GM18868 (cell line): ENCODE data around the gene PPL.
A peak's percentile ranks its signal among the peaks of the same experiment; 100 is the strongest.
"Not testable (repeated sequence)": the region's sequence is repeated elsewhere in the genome, so short reads cannot be mapped to it uniquely, and the experiment has no call there.

Experiments used
- ATAC-seq: cut with Tn5 transposase; IDR thresholded peaks from one replicate; pipeline ENCODE4 v1.9.1; 2021; ENCODE audit warnings: mild to moderate bottlenecking, moderate library complexity; ENCODE audit not compliant: unreplicated experiment

The PPL gene, protein sequence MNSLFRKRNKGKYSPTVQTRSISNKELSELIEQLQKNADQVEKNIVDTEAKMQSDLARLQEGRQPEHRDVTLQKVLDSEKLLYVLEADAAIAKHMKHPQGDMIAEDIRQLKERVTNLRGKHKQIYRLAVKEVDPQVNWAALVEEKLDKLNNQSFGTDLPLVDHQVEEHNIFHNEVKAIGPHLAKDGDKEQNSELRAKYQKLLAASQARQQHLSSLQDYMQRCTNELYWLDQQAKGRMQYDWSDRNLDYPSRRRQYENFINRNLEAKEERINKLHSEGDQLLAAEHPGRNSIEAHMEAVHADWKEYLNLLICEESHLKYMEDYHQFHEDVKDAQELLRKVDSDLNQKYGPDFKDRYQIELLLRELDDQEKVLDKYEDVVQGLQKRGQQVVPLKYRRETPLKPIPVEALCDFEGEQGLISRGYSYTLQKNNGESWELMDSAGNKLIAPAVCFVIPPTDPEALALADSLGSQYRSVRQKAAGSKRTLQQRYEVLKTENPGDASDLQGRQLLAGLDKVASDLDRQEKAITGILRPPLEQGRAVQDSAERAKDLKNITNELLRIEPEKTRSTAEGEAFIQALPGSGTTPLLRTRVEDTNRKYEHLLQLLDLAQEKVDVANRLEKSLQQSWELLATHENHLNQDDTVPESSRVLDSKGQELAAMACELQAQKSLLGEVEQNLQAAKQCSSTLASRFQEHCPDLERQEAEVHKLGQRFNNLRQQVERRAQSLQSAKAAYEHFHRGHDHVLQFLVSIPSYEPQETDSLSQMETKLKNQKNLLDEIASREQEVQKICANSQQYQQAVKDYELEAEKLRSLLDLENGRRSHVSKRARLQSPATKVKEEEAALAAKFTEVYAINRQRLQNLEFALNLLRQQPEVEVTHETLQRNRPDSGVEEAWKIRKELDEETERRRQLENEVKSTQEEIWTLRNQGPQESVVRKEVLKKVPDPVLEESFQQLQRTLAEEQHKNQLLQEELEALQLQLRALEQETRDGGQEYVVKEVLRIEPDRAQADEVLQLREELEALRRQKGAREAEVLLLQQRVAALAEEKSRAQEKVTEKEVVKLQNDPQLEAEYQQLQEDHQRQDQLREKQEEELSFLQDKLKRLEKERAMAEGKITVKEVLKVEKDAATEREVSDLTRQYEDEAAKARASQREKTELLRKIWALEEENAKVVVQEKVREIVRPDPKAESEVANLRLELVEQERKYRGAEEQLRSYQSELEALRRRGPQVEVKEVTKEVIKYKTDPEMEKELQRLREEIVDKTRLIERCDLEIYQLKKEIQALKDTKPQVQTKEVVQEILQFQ (N-terminal part only)

DNA sequence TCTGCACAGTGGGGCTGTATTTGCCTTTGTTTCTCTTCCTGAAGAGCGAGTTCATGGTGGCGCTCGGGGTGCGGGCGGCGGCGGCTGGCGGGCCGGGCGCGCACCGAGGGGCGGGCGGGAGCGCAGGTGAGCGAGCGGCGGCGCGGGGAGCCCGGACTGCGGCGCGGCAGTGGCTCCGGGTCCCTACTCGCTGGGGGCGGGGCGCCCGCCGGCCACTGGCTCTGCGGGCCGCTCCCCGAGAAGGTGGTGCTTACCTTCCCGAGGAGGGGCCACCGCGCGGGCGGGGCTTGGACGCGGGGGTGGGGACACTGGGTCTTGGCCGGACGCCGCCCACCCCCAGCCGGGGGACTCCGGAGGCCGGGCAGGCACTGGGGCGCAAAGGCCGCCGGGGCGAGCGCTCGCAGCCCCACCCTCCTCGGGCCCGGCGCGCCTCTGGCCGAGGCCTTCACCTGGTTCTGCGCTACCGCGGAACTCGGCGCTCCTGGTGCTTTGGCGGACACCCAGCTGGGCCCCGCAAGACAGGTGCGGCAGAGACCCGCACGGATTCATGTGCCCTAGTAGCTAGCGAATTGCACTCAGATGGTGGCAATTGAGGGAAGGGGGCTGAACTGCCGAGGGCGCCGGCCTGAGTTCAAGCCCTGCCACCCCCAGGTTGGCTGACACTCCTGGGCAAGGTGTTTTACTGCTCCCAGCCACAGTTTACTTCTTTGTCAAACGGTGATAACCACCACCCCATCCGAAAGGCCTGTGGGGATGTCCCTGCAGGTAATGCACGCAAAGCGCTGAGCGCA lies at the start of gene PPL:
TSS of gene PPL (minus strand) at position 158 of the 791 bp plus-strand sequence. CDS start at position 55, 103 bp downstream.
- no peak for ATAC-seq

DNA sequence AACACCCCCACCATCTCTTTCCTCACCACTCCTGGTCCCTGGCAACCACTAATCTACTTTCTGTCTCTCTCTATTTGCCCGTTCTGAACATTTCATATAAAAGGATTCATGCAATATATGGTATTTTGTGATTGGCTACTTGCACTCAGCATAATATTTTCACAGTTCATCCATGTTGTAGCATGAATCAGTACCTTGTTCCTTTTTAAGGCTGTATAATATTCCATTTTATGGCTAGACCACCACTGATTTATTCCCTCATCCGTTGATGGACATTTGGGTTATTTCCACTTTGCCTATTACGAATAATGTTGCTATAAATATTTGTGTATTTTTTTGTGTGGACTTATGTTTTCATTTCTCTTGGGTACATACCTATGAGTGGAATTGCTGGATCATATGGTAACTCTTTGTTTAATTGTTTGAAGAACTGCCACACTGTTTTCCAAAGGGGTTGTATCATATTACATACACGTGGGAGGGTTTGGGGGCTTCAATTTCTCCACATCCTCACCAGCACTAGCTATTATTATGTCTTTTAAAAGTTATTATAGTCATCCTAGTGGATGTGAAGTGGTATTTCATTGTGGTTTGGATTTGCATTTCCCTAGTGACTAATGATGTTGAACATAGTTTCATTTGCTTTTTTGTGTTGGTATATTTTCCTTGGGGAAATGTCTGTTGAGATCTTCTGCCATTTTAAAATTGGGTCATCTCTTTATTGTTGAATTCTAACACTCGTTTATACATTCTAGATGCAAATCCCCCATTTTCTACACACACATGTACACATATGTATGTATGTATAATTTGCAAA lies 47.4 kb upstream of the PPL start:
- ATAC-seq, result no peak

DNA sequence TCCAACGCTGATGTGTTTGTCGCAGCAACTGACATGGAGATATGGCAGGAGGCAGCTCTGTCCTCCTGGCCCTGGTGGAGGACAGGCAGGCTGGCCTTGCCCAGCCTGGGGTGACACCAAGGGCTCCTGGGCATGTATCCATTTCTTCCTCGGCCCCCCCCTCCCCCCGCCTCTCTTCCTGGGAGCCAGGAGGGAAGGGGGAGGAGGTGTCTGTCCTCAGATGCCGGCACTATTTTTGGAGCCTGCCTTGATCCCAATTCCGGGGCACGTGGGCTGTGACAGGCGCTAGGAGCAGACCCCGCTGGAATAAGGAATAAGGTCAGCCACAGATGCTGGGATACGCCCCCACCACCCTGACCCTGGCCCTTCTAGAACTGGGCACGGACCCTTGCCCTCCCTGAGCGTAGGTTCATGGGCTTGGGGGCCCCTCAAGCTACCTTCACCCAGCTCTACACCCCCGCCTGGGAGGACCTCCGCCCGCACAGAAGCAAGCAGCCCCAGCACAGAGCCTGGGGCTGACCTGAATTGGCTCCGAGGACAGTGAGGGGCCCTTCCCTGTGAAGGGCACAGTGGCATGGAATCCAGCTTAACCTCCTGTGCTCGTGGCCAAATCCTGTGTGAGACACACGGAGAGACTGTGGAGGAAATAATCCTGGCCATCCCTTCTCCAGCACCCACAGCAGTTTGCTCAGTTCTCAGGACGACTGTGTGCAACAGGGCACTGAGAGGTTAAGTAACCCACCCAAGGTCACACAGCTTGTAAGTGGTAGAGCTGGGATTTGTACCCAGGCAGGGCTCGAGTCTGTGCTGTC lies 45.3 kb upstream of the PPL start:
- ATAC-seq, result no peak

DNA sequence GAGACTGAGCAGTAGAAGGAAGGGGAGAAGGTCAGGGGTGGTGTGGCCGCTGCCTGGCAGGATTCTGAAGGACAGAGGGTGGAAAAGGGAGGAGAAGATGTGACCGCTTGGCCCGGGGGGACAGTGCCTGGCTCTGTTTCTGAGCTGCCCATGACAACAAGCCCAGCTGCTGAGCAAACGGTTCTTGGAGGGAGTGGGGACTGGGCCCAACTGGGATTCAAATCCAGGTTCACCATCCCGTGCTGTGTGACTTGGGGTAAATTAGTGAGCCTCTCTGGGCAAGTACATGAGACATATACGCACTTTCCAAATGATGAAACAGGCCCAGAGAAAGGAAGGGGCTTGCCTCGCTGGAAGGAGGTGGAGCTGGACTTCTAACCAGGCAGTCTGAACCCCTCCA lies 44.5 kb upstream of the PPL start:
- ATAC-seq, result no peak

DNA sequence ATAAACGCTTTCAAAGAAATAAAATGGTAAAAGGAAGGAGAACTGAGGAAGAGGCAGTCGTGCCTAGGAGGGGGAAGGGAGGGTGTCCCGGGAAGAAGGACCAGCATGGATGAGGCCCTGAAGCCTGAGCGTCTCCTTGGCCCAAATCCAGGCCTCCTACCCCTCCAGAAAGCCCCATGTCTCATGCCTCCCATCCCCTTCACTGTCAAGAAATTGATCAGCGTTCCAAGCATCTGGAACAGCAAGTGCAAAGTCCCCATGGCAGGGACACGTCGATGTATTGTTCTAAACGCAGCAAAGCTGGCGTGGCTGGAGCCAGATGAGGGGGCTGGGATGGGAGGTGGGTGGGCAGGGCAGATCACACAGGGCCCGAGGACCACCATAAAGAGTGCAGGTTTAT lies 43.7 kb upstream of the PPL start:
- ATAC-seq, result no peak

DNA sequence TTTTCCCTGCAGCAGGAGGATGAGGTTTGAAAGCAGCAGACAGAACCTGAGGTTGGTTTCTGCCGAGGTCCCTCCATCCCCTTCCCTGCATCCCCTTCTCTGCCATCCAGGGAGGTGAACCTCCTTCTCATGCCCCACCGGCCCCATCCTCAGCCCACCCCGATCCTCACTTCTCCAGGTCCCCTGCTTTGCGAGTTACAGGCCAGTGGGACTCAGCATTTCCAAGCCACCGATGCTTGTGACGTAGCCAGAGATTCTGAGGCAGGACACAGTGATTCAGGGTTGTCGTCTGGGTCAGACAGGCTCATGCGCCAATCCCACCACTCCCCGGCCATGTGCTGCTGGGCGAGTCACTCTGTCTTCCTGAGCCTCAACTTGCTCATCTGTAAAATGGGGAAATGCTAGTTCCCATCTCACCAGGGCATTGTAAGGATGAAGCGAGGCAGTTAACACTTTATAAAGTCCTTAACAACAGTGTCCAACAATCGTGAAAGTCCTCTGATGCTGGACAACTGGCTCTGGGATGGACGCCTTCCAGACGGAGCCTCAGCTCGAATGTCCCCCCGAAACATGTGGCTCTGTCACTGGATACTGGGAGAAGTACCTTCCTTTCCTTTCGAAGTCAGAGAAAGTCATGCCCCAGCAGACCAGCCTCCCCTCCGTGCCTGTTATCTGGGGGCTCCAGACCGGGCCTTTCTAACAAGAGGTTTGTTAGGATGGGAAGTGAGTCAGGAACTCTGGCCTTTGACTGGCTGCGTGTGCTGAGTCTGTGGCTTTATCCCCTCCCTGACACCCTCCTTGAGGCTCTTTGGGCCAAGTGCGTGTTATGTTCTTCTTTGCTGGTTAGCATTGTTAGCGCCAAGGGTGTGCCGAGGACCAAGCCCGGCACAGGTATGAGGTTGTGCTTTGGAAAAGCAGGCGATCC lies 43.0 kb upstream of the PPL start:
- ATAC-seq, result no peak

DNA sequence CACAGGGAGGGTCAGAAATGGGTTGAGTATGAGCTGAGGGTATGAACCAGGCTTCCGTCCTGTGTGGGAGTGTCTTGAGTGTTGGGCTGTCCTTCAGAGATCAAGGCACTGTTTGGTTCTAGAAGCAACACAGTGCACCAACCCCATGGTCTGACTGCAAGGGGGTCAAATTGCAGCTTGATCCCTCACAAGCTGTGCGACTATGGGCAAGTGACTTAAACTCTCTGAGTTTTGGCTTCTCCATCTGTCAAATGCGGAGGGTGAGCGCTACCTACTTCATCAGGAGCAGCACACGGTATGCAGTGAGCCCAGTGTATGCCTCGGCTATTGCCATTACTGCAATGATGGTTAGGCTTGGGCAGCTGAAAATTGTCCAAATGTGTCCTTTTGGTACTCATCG lies 42.2 kb upstream of the PPL start:
- no peak for ATAC-seq

DNA sequence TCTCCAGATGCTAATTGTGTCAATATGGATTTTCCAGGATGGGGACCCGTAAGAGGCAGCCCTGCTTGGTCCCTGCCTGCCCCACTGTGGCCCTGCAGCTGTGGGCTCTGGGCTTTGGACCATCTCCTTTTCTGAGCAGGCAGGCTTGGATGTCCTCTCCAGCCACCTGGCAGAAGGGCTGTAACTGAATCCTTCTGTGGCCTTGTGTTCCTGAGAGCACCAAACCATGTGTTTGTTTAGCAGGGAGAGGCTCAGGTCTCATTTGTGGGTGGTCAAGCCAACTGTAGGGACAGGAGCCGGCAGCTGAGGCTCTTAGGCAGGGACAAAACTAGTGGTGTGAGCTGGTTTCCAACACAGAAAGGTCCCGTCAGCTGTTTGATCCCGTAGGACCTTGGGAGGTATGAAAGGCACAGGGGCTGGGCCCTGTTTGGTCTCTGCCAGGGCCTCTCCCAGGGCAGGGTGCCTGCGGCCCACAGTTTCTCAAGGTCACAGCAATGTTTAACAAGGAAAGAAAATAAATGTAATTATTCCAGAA lies 39.7 kb upstream of the PPL start:
- no peak for ATAC-seq

DNA sequence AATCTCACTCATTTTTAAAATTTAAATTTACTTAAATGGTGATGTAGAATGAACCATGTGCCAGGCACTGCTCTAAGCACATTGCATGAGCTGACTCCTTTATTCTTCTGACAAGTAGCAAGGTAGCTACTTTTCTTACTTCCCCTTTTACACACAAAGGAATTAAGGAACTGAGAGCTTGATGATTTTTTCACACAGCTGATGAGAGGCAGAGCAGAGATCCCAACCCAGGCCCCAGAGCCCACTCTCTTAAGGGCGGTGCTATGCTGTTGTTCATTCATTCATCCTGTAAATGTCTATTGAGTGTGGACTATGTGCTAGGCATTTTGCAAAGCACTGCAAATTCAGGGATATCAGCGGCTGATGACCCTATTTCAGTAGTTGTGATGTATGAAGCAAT lies 39.1 kb upstream of the PPL start:
- peak; percentile 99 for ATAC-seq

DNA sequence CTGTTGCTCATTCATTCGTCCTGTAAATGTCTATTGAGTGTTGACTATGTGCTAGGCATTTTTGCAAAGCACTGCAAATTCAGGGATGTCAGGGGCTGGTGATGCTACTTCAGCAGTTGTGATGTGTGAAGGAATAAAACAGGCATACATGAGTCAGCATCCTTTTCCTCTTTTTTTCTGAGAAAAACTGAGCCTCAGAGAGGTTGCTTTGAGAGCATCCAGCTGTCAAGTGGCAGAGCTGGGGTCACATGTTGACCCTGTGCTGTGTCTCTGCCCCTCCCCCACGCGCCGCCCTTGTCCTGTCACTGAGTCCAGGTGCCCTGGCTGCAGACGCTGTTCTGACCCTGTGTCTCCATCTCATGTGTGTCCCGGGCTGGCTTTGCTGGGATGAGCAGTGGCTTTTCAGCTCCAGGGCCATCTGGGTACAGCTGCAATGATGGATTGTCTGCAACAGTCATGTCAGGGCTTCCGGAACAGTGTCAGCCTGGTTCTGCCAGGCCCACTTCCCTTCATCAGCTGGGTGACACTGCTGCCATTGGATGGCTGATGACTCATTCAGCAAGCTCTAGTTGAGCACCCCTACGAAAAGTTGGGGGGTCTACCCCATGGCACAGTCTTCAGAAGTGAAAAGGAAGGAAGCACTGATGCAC lies 36.1 kb upstream of the PPL start:
- ATAC-seq, result no peak

DNA sequence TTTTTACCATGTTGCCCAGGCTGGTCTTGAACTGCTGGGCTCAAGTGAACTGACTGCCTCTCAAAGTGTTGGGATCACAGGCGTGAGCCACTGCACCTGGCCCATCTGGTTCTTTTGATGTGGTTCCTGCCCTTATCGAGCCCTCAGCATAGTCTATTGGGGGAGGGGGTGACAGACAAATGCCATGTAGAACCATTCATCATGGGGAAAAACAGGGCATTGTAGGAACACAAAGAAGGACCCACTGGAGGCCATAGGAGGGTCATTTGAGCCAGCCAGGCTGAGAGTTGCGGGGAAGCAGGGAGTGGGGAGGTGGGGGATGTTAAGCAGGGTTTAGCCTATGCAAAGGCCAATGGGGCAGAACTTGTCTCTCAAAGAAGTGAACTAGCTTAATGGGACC lies 33.1 kb upstream of the PPL start:
- no peak for ATAC-seq

DNA sequence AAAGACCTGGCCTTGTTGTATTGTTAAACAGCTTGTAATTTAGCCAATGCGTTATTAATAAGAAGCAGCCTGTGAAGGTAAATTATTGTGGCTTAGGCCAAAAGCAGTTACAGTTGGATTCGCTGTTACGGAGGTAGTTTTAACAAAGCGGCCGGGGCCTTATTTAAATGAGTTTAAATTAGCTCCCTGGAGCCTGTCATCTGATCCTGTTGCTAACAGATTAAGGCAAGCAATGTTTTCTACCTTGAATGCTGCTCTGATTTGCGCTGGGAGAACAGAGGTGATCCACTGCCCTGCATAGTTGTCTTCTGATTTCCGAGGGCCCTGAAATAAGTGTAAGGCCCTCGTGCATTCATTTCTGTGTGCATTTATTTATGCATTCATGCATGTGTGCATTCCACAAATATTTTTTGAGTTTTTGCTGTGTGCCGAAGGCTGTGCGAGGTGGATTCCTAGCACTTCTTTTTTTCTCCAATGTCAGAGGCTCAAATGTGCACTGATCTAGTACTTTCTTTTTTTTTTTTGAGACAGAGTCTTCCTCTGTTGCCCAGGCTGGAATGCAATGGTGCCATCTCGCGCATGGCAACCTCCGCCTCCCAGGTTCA lies 32.0 kb upstream of the PPL start:
- no peak for ATAC-seq

DNA sequence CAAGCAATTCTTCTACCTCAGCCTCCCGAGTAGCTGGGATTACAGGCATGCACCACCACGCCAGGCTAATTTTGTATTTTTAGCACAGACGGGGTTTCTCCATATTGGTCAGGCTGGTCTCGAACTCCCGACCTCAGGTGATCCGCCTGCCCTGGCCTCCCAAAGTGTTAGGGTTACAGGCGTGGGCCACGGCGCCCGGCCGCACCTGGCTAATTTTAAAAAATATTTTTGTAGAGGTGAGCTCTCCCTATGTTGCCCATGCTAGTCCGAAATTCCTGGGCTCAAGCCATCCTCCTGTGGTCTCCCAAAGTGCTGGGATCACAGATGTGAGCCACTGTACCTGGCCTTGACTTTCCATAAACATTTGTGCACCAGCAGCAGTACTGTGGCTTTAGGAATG lies 31.3 kb upstream of the PPL start:
- ATAC-seq, result not testable (repeated sequence)

DNA sequence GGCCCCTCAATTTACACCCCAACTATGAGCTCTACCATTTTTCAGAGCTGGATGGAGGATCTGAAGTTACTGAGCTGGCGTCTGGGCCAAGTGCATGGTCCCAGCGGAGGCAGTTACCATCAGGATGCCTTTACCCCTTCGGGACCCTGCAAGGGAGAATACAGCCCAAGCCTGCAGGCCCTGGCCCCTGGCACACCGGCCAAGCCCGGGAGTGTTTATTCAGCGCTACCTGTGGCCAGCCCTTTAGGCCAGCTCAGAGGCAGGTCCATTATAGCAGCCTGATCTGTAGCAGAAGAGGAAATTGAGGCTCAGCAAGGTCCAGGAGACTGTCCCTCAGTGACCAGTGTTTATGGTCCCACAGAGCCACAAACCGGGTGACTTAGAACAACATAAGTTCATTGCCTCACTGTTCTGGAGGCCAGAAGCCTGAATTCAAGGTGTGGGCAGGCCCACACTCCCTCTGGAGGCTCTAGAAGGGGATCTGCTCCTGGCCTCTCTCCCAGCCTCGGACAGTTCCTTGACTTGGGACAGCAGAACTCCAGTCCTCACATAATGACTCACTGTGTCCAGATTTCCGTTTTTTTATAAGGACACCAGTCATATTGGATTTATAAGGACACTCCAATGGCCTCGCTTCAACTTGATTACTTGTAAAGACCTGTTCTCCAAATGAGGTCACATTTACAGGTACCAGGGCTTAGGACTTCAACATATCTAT lies 29.9 kb upstream of the PPL start:
- no peak for ATAC-seq

DNA sequence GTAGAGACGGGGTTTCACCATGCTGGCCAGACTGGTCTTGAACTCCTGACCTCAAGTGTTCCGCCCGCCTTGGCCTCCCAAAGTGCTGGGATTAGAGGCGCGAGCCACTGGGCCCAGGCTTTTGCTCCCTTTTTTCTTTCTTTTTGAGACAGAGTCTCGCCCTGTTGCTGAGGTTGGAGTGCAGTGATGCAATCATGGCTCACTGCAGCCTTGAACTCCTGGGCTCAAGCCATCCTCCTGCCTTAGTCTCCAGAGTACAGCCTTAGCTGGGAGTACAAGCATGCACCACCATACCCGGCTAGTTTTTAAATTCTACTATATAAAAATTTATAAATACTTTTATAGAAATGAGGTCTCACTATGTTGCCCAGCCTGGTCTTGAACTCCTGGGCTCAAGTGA lies 26.6 kb upstream of the PPL start:
- ATAC-seq, result not testable (repeated sequence)

DNA sequence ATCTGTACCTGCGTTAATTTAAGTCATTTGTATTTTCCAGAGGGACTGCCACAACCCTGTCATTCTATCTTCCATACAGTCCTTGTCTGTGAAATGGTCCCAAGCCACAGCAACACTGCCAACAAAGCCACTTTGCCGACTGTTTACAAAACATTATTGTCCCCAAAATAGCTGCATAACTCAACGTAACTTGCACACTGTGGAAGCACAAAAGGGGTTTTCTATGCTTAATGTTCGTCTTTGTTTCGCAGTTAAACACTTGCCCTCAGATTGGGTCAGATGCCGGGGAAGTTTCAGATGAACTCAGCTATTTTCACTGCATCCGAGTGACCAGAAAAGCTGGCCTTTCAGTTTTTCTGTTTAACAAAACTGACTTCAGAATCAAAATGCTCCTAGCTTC lies 25.8 kb upstream of the PPL start:
- no peak for ATAC-seq
